Measurements from ENCODE around the gene CD48.

The CD48 gene, protein sequence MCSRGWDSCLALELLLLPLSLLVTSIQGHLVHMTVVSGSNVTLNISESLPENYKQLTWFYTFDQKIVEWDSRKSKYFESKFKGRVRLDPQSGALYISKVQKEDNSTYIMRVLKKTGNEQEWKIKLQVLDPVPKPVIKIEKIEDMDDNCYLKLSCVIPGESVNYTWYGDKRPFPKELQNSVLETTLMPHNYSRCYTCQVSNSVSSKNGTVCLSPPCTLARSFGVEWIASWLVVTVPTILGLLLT

DNA sequence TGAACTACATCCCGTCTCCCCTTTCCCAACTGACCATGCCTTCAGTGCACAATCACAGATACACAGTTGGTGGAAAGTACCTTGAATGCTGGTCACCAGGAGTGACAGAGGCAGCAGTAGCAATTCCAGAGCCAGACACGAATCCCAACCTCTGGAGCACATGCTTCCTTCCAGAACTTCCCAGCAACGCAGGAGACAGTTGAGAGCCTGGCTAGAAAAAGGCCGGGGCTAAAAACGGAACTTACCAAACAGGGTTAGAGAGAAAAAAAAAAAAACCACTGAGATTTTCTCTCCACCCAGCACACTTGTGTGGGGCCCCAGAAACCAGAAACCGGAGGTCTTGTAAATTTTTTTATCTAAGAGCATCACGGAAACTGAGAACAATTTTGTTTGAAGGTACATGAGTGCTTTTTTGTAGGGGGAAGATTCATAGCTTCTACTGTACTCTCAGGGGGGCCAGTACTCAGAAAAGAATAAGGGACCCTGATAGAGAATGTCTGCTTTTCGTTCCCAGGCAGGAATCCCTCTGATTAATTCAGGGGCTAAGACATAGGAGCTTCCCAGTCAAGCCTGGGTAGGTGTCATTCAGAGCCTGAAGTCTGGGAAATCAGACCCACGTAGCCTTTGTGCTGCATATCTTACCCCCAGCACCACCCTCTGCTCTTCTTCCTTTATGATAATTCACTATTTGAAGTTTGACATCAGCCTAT is at the start of gene CD48:
CD48 (minus strand) TSS at position 221 of the 710 bp plus-strand sequence; CDS start at position 162, 59 bp downstream.
- DNase-seq, result peak; percentile 40

DNA sequence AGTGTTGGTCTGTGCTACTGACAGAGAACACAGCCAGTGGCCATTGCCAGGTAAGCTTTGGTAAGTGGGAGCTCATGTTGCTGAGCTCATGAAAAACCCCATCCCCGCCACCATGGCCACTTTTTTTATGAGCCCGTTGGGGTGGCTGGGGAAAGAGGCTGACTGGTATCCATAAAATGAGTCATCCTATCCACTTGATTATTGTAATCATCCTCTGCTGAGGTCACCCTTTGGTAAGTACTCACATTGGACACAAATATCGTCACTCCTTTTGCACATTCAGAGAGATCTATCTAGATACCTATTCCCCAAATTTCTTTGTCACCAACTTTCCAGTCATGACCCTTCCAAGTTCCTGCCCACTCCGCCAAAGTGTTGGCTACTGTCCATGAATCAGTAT is 49.4 kb upstream of the CD48 start:
- DNase-seq, result no peak

DNA sequence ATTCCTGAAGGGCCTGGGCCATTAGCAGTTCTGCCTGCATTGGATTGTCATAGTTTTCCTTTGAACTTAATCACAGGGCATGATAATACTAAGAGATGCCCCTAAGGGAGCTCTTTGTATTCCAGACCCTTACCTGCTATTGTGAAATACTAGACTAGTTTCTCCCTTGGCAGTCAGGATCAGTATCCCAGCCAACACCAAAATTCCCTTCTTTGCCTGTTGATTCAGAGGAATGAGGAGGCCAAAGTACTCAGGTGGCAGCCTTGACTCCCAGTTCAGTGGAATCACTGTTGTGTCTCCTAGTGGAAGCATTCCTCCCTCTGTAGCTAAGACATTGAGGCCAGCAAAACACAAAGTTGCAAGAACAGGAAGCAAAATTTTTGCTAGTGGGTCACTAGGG is 48.1 kb upstream of the CD48 start:
- no peak for DNase-seq

DNA sequence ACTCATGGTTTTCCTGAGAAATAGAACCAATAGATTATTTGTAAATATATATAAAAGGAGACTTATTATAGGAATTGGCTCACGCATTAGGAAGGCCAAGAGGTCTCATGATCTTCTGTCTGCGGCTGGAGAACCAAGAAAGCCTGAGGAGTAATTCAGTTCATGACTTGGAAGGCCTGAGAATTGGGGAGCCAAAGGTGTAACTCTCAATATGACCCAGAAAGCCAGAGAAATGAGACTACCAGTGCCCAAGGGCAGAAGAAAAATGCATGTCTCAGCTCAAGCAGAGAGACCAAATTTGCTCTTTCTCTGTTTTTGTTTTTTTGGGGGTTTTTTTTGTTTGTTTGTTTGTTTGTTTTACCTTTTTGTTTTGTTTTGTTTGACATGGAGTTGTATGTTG is 46.9 kb upstream of the CD48 start:
- no peak for DNase-seq

DNA sequence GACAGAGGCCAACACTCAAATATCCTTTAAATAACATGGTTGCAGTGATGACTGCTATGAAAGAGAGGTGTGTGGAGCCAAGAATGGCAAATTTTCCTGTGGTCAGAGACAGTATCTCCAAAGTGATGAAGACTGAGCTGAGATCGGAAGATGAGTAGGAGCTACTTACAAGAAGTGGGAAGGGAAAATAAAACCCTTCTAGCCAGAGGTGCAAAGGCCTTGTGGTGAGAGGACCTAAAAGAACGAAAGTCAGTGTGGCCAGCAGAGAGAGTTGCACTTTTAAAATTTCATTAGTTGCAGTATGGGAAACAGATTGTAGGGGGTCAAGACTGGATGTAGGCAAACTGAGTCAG is 45.2 kb upstream of the CD48 start:
- DNase-seq, result no peak

DNA sequence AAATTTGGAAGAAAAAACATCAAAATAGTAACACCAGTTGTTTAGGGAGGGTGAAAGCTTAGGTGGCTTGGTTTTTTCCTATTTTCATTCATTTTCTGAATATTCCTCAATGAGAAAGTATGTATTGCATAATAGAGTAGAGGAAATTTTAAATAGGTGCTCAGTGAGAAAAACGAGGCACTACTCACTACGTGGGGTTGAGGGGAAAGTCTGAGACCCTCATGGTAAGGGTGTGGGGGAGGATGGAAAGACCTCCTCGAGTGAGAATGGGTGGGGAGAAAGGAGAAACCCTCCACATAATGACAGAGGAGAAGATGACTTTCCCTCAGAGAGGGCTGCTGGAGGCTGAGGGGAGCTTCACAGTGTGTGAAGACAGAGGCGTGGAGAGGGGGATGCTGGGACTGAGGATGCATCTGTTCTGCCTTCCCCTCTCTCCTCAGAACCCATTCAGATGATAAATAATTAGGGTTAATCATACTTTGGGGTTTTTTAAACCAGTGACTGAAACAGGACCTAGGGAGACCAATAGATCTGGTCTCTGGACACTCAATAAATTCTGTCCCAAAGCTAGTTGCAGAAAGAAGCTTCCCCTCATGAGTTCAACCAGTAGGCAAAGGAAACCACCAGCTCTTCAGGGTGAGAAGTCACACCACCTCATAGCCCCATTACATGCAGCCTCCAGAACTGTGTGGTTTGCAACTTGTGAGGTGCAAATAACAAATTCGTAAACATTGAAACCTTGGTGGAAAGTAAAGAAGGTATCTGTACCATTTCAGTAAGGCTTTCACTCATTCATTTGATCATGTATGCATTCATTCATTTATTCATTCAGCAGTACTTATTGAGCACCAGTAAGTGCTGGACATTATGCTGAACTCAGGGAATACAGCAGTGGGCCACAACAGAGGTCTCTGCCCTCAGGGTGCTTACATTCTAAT is 44.6 kb upstream of the CD48 start:
- no peak for DNase-seq

DNA sequence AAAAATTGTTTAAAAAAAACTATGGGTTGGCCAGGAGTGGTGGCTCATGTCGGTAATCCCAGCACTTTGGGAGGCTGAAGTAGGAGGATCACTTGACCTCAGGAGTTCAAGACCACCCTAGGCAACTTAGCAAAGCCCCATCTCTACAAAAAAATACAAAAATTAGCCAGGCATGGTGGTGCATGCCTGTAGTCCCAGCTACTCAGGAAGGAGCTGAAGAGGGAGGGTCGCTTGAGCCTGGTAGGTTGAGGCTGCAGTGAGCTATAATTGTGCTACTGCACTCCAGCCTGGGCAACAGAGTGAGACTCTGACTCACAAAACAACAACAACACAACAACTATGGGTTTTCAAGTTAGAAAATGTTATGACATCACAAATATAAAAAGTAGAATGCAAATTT is 43.8 kb upstream of the CD48 start:
- DNase-seq, result no peak

DNA sequence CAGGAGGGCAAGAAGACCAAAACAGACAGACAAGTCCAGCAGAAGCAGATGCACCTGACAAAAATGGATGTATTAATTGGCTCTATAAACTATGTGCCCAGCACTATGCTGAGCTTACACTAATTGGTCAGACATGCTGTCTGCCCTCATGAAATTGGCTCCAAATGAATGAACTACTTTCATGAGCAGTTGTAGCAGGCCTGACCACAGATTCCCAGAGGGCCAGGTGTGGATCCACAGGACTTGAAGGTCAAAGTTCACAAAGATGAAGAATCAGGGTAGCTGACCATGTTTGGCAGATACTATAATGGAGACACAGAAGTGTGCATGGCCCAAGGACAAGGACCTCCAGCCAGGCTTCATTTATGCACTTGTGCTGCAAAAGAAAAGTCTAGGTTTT is 42.0 kb upstream of the CD48 start:
- DNase-seq, result no peak

DNA sequence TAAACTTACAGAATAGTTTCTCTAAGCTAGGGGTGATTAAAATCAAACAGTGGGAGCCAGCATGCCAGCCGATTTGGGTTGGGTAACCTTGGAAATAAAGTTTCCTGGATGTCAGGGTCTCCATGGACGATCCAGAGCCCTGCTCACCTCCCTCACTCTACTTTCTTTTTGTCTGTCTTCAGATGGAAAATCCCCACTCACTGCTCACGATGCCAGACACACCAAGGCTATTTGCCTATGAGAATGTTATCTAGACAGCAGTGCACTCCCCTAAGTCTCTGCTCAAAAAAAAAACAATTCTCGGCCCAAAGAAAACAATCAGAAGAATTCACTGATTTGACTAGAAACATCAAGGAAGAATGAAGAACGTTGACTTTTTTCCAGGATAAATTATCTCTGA is 41.3 kb upstream of the CD48 start:
- DNase-seq, result no peak

DNA sequence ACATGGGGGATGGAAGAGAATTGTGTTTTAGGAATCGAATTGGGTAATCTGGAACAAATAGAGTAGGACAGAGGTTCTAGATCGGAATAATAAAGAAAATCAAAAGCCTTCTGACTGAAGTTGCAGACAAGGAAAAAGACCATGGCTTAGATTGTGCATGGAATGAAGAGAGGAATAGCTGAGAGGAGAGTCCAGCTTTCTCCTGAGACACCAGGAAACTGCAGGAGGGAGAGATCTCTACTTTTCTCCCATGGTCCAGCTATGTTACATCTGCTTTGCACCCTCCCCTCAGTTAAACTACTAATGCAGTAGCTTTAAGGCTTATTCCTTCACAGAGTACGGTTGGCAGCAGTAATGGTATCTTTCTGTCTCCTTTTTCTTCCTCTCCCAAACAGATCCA is 40.8 kb upstream of the CD48 start:
- no peak for DNase-seq

DNA sequence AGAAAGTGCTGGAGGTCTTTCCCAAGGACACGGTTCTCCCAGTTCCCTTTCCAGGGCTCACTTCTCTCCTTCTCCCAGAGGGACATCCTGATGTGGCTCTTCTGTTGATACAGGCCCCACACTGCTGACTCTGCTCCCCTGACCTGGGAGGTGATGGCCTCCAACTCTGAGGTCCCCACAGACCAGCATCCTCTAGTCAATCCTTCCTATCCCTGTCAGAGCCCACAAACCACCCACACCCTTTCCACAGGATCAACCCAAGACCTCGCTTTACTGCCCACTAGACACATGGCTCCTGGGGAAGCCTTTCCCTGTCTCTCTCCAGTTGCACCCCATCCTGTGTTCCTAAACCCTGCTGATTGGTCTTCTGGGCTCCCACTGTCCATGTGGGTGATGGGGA is 39.0 kb upstream of the CD48 start:
- DNase-seq, result no peak

DNA sequence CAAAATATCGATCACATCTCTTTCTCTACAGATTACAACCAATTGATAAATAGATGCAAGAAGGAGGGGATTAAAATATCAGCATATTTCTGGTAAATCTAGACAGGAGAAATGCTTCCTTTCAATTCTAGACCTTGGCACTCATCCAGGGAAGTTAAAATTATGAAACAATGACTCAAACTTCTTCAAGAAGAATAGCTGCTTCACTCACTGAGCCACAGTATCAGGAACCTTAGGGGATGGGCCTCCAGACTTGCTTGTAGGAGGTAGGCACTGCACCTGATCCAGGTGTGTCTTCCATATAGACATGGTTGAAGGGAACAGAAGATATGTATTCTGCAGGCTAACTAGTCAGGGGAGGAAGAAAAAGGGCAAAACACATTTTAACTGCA is 37.3 kb upstream of the CD48 start:
- DNase-seq, result peak; percentile 29

DNA sequence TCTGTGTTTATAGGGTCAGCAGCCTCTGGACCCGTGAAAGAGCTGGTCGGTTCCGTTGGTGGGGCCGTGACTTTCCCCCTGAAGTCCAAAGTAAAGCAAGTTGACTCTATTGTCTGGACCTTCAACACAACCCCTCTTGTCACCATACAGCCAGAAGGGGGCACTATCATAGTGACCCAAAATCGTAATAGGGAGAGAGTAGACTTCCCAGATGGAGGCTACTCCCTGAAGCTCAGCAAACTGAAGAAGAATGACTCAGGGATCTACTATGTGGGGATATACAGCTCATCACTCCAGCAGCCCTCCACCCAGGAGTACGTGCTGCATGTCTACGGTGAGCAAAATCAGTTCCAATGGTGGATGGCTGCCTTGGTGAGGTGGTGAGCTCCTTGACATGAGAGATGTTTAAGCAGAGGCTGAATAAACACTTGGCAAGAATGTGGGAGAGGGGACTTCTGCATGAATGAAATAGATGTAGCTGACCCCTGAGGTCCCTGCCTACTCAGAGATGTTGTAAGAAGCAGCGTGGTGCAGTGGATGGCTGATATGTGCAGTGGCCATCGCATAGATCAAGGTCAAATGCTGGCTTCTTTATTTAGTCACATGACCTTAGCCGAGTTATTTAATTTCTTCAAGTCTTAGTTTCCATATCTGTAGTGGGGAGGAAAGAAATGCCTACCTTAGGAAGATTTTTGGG is 36.7 kb upstream of the CD48 start:
- peak; percentile 15 for DNase-seq

DNA sequence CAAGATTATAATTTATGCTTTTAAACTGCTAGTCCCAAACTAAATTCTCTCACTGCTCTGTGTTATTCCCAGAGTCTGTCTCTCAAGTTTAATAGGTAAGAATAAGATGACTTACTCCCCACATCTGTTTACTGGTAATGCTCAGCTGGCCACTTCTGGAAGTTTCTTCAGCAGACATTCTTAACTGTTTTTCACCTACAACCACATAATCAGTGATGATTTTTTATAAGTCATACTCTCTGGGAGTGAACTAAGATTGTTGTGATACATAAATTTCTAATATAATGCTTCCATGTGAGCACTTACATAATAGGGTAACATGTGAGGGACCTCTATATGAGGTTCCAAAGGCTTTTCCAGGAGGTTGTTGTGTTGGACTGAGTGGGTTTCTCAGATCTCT is 36.1 kb upstream of the CD48 start:
- no peak for DNase-seq

DNA sequence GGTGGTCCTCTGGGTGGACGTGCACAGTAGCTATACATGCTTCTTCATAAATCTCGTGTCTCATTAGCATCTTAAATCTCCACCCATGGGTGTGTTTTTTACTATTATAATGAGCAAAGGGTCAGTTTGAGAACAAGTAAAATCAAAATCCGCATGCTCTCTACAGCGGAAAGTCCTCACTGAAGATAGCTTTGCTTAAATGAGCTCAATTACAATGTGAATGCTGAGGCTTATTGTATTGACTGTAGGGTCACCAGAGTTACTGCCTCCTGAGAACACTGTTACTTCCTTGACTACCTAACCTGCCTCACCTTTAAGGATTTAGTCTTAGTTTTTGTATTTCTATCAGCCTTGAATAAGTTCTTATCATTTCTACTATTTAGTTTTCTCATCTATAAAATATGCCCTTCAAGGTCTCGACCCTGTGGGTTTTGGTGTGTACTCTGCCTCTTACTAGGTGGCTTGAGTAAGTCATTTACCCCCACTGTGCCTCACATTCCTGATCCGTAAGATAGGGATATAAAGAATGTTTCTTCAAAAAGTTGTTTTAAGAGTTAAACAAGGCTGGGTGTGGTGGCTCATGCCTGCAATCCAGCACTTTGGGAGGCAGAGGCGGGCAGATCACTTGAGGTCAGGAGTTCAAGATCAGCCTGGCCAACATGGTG is 35.3 kb upstream of the CD48 start:
- DNase-seq, result no peak

DNA sequence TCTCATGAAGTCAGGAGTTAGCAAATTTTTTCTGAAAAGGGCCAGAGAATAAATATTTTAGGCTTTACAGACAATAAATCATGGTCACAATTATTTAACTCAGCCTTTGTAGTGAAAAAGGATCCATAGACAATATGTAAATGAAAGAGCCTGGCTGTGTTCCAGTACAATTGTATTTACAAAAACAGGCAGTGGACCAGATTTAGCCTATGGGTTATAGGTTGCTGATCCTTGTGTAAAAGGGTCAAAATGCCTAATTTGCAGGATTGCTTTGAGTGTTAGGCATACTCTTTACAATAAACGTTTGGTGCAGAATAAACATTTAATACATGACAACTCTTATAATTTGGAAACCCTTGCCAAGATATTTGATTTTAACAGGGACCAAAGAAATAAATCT is 33.9 kb upstream of the CD48 start:
- no peak for DNase-seq

DNA sequence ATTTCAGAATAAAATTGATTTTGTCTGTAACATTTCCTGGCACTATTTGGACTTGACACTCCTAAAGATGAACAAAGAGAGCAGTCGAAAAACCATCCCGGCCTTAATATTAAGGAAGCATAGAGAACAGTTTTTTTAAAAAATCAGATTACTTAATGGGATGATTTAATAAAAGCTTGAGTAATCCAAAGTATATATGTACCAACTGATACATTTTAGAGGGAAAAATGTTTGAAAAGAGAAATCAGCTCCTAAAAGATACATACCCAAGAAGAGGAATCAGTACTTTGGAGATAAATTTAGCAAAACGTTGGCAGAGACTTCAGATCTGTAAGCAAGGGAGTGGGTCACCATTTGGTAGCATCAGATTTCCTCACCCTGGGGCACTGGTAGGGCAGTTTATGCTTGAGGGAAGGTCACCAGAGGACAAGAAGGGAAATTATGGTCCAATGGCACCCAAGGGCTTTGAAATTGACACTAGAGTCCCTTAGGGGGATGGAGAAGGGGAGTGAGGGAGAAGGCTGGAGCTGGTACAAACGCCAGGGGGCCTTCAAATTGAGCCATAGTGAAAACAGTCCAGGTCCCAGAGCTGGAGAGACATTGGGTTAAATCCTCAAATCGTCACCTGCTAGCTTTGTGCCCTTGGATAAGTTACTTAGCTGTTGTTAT is 33.4 kb upstream of the CD48 start:
- no peak for DNase-seq

DNA sequence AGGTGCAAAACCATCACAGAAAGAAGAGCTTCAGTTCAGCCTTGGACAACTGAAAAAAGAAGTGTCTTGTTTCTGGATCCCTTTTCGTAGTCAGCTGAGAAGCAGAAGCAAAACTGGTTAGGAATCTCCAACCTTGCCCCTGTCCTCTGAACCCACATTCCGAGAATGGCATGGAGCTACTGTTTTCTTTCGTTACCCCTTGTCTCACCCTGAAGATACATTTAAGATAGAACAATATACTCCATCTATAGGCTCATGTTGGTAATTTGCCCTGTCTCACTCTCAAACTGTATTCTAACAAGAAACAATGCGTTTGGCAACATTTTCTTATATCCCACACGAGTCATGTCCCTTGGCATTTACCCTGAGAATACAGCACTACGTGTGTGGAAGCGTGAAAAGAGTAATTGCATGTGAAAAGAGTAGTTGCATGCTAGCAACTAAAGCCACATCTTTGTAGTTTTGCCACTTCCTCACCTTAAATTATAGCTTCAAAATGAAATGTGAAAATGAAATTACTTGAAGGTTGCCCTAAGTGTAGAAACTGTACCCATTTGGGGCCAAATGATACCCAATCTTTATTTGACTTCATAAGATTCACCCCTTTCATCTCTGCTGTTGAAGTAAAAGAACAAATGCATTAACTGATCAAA is 32.7 kb upstream of the CD48 start:
- no peak for DNase-seq

DNA sequence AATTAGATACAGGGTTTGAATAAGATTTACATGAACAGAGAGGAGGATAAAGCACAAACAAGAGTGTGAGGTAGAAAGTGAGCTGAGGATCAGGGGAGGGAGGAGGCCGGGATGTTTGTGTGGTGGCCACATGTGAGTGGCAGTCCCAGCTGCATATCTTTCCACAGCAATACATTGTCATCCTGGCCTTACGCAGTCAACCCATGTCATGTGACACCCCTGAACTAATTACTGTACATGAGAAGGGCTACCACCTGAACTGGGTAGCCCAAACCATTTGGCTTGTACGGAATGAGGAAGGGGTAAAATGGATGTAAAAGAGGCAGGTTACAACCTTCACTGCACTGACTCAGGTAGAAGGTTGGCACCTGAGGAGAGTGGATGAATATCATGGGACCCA is 31.6 kb upstream of the CD48 start:
- DNase-seq, result no peak

DNA sequence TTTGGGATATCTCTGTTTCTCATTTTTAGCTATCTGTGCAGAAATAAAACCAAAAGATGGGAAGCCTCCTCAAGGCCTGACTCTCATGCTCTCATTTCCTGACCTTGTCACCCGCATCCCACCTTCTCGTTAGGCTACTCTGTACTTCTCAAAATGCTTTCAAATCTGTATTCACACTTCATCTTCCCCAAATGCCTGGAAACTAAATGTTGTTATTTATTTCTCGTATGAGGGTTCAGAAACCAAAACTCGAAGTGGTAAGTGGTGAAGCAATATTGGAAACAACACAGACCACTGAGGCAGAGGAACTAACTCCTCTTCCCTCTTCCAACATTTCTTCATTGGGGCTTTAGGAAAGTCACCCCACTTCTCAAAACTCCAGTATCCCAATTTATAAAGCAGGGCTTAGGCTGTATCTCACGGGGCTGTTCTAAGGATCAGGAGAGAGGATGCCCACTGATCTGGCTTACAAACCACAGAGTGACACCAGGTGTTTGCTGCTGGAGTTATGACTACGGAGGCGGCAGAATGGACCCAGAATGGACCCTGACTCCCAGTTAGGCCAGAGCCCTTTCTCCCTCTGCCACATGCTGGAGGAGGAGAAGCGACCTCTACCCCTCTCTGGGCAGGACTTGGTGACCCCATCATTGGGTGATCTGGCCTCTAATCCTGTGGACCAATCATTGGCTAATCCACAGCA is 31.0 kb upstream of the CD48 start:
- DNase-seq, result no peak
